ENCODE results near the gene OR4K15.

DNA sequence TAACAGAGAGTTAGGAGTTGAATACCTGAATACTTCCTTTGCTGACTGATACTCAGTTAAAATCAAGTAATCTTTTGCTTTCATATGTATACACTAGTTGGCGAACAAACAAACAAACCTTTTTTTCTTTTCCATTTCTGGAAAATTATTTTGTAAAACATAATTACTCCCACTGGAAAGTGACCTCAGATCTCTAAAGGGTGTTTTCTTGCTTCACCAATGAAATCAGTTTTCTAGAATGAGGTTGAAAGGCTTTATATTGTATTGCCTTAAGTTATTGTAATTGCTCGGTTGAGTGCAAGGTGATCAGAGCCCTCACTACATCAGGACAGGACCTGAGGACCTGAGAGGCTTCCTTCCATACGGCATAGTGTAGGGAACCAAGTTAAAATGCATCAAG is 44.8 kb upstream of the OR4K15 start, which contains the start of gene OR4K1:
- no peak for TF ChIP-seq CTCF (optimal IDR thresholded peaks at IDR 0.05 in 1 of 3, IDR thresholded peaks at IDR 0.05 in 1 of 3, conservative IDR thresholded peaks at IDR 0.05 in 1 of 3; ENCODE audit: extremely low read depth in 1 of 3, insufficient read depth in 2 of 3, low read length in 3 of 3)
- TF ChIP-seq EZH2 (IDR thresholded peaks at IDR 0.05; ENCODE audit: low read length) = no peak

All from keratinocyte (primary cell).